ACC112 (cell line): ENCODE measurements around the gene GPX6.
"Not testable (repeated sequence)": the region's sequence is repeated elsewhere in the genome, so short reads cannot be mapped to it uniquely, and the experiment has no call there.

Experiments used
- H2AFZ ChIP-seq: fragments of 200-600 bp; sonication (generic); one replicate; pipeline ENCODE4 v1.6.0; 2017; ENCODE audit warnings: antibody characterized with exemption, low read length; ENCODE audit not compliant: unreplicated experiment
- H3K27ac ChIP-seq: fragments of 200-600 bp; sonication (generic); 2 replicates; pipeline ENCODE4 v1.5.1; 2014; ENCODE audit warnings: low read depth, mild to moderate bottlenecking, antibody characterized with exemption, low read length, moderate library complexity
- H3K27me3 ChIP-seq: fragments of 200-600 bp; sonication (generic); 2 replicates; pipeline ENCODE4 v1.6.1; 2014; ENCODE audit warnings: mild to moderate bottlenecking, antibody characterized with exemption, low read length, moderate library complexity, mixed read lengths; ENCODE audit not compliant: insufficient read depth
- H3K36me3 ChIP-seq: fragments of 200-600 bp; sonication (generic); 2 replicates; pipeline ENCODE4 v1.6.1; 2016; ENCODE audit warnings: mild to moderate bottlenecking, antibody characterized with exemption, low read length, moderate library complexity, mixed read lengths; ENCODE audit not compliant: insufficient read depth
- H3K4me1 ChIP-seq: fragments of 200-600 bp; sonication (generic); one replicate; pipeline ENCODE4 v1.6.1; 2016; ENCODE audit warnings: low read length, mixed read lengths; ENCODE audit not compliant: insufficient read depth, unreplicated experiment, control insufficient read depth
- H3K4me3 ChIP-seq: fragments of 200-600 bp; sonication (generic); 2 replicates; pipeline ENCODE4 v1.5.1; 2014; ENCODE audit warnings: mild to moderate bottlenecking, low read depth, low read length
- H3K79me2 ChIP-seq: fragments of 200-600 bp; sonication (generic); one replicate; pipeline ENCODE4 v1.6.0; 2016; ENCODE audit warnings: low read length; ENCODE audit not compliant: control insufficient read depth, unreplicated experiment, insufficient read depth

The GPX6 gene

DNA sequence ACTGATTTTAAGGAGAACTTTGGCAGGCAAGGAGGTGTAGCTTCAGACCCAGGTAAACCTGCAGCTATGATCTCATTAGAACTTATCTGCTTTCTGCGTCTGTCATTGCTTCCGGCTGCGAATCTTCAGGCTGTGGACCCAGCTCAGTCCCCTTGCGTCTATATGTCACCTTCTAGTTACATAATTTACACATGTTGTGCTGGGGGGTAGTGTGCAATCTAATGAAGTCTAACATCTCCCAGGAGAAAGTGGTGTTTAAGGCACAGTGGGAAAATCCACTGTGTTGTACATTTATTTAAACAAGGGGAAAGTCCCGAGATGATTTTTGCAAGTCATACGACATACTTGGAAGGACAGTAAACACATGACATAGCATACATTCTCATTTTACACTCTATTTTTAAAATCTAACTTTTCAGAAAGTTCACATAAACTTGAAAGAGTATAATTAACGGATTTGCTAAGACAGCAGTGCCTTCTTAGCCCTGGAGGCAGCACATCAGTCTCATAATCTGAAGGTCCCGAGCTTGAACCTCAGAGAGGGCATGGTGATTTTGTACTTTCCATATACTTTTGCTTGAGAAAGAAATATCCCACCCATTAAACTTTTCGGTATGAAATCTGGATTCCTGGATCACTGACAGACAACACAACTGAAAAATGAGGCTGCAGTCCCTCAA is 35.2 kb downstream of the GPX6 start:
- no peak overlapping the region for H3K4me3 ChIP-seq
- no peaks in the 10 kb centered on the region for H3K36me3 ChIP-seq
- H2AFZ ChIP-seq = no peak overlapping the region
- no peaks in the 10 kb centered on the region for H3K4me1 ChIP-seq
- no peak overlapping the region for H3K27ac ChIP-seq
- H3K79me2 ChIP-seq = no peaks in the 10 kb centered on the region
- H3K27me3 ChIP-seq = peaks cover 85% of the 10 kb centered on the region

DNA sequence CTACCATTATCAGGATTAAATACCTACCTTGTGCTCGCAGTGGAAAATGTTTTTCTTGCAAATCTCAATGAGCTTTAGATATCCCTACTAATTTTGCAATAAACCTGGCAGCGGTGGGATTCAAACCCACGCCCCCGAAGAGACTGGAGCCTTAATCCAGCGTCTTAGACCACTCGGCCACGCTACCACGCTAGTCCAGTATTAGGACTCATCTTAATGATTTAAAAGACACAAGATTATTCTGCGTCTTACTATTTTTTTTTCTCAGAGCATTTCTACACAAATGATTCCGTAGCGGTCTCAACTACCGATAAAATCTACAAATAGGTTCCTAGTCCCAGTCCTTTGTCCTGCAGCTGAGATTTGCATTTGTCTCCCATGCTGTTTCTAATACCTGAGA is 37.1 kb downstream of the GPX6 start:
- Histone ChIP-seq H3K4me3 (0 out of 2 replicates have a peak overlapping the region, but pooled peaks have one; percentile 16), H2AFZ (no peak overlapping the region), H3K36me3 (no peaks in the 10 kb centered on the region), H3K4me1 (no peaks in the 10 kb centered on the region), H3K79me2 (no peaks in the 10 kb centered on the region), H3K27ac (no peak overlapping the region), H3K27me3 (peaks cover 74% of the 10 kb centered on the region)

DNA sequence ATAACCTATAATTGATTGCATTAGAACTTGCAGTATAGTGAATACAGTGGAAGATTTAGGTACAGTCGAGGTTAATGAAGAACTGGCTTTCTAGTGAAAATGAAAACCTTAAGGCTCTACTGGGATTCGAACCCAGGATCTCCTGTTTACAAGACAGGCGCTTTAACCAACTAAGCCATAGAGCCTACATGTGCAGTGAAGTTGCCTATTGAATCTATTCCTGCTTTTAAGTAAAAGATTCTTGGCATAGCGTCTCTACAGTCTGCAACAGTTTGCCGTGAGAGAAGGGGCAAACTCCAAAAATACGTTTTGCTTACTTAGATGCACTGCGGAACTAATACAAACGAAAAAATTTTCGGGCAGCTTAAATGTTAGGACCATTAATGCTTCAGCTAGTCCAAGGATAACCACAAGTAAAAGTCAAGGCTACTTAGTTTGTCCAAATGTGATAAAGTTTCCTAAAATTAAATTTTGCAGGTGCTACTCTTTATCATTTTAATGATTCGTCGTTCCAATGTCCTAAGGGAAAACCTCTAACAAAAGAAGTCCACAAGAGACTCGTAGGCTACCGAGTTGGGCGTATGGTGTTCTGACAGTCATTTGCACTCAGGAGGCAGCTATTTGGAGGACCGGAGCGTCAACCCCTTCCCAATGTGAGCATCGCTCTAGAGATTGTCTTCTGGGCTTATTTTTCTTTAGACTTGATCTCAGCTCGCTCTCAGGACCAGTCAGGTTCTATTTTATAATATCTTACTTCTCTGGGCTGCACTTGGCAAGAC is 41.0 kb downstream of the GPX6 start:
- peak overlapping the region; percentile 82 for H3K4me3 ChIP-seq
- no peak overlapping the region for H3K27ac ChIP-seq
- no peaks in the 10 kb centered on the region for H3K4me1 ChIP-seq
- peak overlapping the region; percentile 79 for H2AFZ ChIP-seq
- no peaks in the 10 kb centered on the region for H3K79me2 ChIP-seq
- no peaks in the 10 kb centered on the region for H3K36me3 ChIP-seq
- H3K27me3 ChIP-seq = peaks cover 56% of the 10 kb centered on the region

DNA sequence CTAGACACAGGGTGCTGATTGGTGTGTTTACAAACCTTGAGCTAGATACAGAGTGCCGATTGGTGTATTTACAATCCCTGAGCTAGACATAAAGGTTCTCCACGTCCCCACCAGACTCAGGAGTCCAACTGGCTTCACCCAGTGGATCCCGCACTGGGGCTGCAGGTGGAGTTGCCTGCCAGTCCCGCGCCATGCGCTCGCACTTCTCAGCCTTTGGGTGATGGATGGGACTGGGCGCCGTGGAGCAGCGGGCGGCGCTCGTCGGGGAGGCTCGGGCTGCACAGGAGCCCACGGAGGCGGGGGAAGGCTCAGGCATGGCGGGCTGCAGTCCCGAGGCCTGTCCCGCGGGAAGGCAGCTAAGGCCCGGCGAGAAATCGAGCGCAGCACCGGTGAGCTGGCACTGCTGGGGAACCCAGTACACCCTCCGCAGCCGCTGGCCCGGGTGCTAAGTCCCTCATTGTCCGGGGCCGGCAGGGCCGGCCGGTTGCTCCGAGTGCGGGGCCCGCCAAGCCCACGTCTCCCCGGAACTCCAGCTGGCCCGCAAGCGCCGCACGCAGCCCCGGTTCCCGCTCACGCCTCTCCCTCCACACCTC is 46.3 kb downstream of the GPX6 start:
- peaks cover 55% of the 10 kb centered on the region for H3K27me3 ChIP-seq
- not testable (repeated sequence) for H2AFZ ChIP-seq, H3K4me3 ChIP-seq, H3K27ac ChIP-seq, H3K79me2 ChIP-seq, H3K4me1 ChIP-seq, H3K36me3 ChIP-seq

DNA sequence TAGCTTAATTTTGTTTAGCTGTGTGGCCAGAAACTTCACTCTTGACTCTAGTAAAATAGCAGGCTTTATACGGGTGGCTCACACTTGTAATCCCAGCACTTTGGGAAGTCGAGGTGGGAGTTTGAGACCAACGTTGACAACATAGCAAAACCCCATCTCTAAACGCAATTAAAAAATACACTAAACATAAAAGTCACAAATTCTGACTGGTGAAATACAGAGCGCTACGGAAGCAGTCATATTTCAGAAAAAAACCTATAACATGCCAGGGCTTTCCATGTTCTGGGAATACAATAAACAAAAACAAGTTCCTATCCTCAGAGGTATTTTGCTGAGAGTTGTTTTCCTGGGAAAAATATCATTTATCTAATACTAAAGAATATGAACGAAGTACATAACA is 47.5 kb downstream of the GPX6 start:
- H2AFZ ChIP-seq = no peak overlapping the region
- H3K4me3 ChIP-seq = no peak overlapping the region
- no peak overlapping the region for H3K27ac ChIP-seq
- H3K79me2 ChIP-seq = no peaks in the 10 kb centered on the region
- no peaks in the 10 kb centered on the region for H3K36me3 ChIP-seq
- H3K4me1 ChIP-seq = no peaks in the 10 kb centered on the region
- peaks cover 63% of the 10 kb centered on the region for H3K27me3 ChIP-seq

DNA sequence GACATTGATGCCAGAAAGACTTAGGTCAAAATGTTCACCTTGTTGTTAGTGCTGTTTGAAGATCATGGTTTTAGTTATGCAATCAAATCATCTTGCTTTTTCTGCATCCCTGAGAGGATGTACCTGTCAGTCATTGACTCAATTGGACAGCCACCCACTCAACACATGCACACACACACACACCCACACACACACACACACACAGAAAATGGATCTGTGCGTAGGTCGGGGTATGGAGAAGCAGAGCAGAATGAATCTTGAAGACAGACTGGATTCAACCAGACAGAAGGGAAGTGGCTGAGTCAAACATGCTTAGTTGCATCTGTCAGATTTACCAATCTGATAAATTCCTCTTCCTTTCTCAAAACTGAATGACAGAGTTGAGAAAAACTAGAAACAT is 53.2 kb downstream of the GPX6 start:
- Histone ChIP-seq H3K27me3 (peaks cover 88% of the 10 kb centered on the region), H3K36me3 (no peaks in the 10 kb centered on the region), H2AFZ (no peak overlapping the region), H3K79me2 (no peaks in the 10 kb centered on the region), H3K4me3 (no peak overlapping the region), H3K27ac (no peak overlapping the region), H3K4me1 (no peaks in the 10 kb centered on the region)

DNA sequence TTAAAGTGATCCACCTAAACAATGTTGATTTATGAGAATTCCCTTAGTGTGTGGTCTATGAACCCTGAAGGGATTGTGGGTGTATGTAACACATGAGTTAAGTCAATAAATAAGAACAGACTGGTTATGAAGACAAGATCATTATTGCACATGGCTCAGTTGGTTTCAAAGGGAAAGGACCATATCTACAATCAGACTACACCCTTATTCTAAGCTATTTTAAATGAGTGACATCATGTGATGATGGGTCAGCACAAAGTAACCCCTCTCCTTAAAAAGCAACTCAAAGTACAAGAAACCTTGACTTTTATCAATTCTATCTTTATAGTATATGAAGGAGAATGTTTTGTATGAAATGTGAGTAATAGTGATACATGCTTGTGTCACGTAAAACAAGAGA is 57.0 kb downstream of the GPX6 start:
- Histone ChIP-seq H3K27ac (no peak overlapping the region), H3K4me1 (no peaks in the 10 kb centered on the region), H2AFZ (no peak overlapping the region), H3K36me3 (no peaks in the 10 kb centered on the region), H3K4me3 (no peak overlapping the region), H3K79me2 (no peaks in the 10 kb centered on the region), H3K27me3 (peaks cover 94% of the 10 kb centered on the region)
